Activated CD8-positive, alpha-beta T cell treated with anti-CD3 and anti-CD28 coated beads for 36 hours (primary cell): ENCODE measurements around the gene PRKD1. TPM values are rescaled to one million over a fixed set of nuclear protein-coding genes. Genes with fewer than 3 reads are reported as not detected.

Experiments used
- ATAC-seq: fragments of 200-7000 bp; cut with Tn5 transposase; one replicate; pipeline ENCODE4 v1.10.0; 2021; ENCODE audit warnings: mild to moderate bottlenecking, moderate library complexity
- CTCF ChIA-PET: fragments of 350-600 bp; sonication (Branson Sonifier 250); formaldehyde crosslinking; loops from one replicate; lab custom pipeline; 2021; ENCODE audit warnings: antibody characterized with exemption; lab: Charles Lee
- POLR2A ChIA-PET: fragments of 350-600 bp; sonication (Branson Sonifier 250); formaldehyde crosslinking; loops from one replicate; lab custom pipeline; 2021; ENCODE audit warnings: antibody characterized with exemption; lab: Charles Lee
- DNase-seq: peaks from one replicate; pipeline ENCODE4 v3.0.0-alpha.2; 2020
- H3K27ac Mint-ChIP-seq: one replicate; pipeline ENCODE4 v1.8.0; 2021; ENCODE audit warnings: mild to moderate bottlenecking, mixed read lengths
- H3K27me3 Mint-ChIP-seq: one replicate; pipeline ENCODE4 v1.8.0; 2021; ENCODE audit warnings: mixed read lengths
- H3K36me3 Mint-ChIP-seq: one replicate; pipeline ENCODE4 v1.8.0; 2021; ENCODE audit warnings: low read depth, mixed read lengths
- H3K4me1 Mint-ChIP-seq: one replicate; pipeline ENCODE4 v1.8.0; 2021; ENCODE audit warnings: low read depth, mixed read lengths
- H3K4me3 Mint-ChIP-seq: one replicate; pipeline ENCODE4 v1.8.0; 2021; ENCODE audit warnings: mild to moderate bottlenecking, moderate library complexity, mixed read lengths
- H3K9me3 Mint-ChIP-seq: one replicate; pipeline ENCODE4 v1.8.0; 2021; ENCODE audit warnings: mixed read lengths
- CTCF ChIP-seq: fragments of 200-600 bp; IDR thresholded peaks from one replicate; pipeline ENCODE4 v1.8.0; 2022; ENCODE audit warnings: antibody characterized with exemption, mild to moderate bottlenecking
- intact Hi-C: fragments of 100-400 bp; cut with micrococcal nuclease; formaldehyde crosslinking; loops from one replicate; pipeline ENCODE4 v1.10.0; 2022
- total RNA-seq, 2 experiments: library from RNA; stranded (reverse); gene quantifications; one replicate each; pipeline ENCODE4 v1.2.3, GENCODE V29; 2021

PRKD1 gene
- total RNA-seq, 2 experiments from 2014 or later, result not detected

- Mint-ChIP-seq H3K4me3 (no peak overlapping the region), H3K27me3 (no peaks in the 10 kb centered on the region), H3K4me1 (no peaks in the 10 kb centered on the region), H3K9me3 (peaks cover 34% of the 10 kb centered on the region), H3K36me3 (no peaks in the 10 kb centered on the region), H3K27ac (no peak overlapping the region)
- DNase-seq (no peak), ATAC-seq (no peak)
- CTCF ChIA-PET, result no interaction called here
- intact Hi-C loops, result no loop called here
- TF ChIP-seq CTCF, result no peak
- POLR2A ChIA-PET, result no interaction called here
Observed at GRCh38 chr14:29569194-29569593, 358.5 kb downstream of the PRKD1 start.

- Mint-ChIP-seq H3K4me1 (no peaks in the 10 kb centered on the region), H3K4me3 (no peak overlapping the region), H3K36me3 (no peaks in the 10 kb centered on the region), H3K9me3 (peaks cover 21% of the 10 kb centered on the region), H3K27me3 (no peaks in the 10 kb centered on the region), H3K27ac (no peak overlapping the region)
- DNase-seq (no peak), ATAC-seq (no peak)
- POLR2A ChIA-PET, result no interaction called here
- CTCF ChIA-PET, result no interaction called here
- TF ChIP-seq CTCF, result no peak
- intact Hi-C loops, result no loop called here
Observed at GRCh38 chr14:29566194-29566593, 361.5 kb downstream of the PRKD1 start.

DNA sequence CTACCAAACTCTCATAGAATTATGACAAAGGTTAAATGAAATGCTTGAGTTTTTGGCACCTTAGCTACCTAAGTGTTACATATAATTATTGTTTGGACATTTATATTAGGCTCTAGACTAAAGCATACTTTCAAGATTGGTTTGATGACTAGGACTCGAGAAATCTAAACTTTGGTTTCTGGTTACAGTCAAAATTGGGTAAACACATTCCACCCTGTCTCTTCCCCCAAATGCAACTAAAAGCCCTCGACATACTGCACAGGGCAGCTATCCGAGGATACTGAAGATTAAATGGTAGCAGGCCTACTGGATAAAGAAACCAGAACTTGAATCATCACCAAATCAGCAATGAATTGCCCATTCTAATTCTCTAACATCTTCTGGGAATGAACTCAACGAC, 369.1 kb downstream of the PRKD1 start:
- intact Hi-C loops, result loop anchor here (10.0 kb wide), 1 partner anchor 656 kb away; no protein-coding TSS in a partner anchor
- no peak for ATAC-seq
- Mint-ChIP-seq H3K36me3 (no peaks in the 10 kb centered on the region), H3K4me3 (no peak overlapping the region), H3K9me3 (no peaks in the 10 kb centered on the region), H3K4me1 (no peaks in the 10 kb centered on the region), H3K27me3 (no peaks in the 10 kb centered on the region), H3K27ac (no peak overlapping the region)
- DNase-seq, result no peak
- TF ChIP-seq CTCF, result no peak
- POLR2A ChIA-PET, result no interaction called here
- CTCF ChIA-PET, result interaction anchor here (1.0 kb wide), 1 partner anchor 10 kb away, joined by 3 read pairs; no protein-coding TSS in a partner anchor

DNA sequence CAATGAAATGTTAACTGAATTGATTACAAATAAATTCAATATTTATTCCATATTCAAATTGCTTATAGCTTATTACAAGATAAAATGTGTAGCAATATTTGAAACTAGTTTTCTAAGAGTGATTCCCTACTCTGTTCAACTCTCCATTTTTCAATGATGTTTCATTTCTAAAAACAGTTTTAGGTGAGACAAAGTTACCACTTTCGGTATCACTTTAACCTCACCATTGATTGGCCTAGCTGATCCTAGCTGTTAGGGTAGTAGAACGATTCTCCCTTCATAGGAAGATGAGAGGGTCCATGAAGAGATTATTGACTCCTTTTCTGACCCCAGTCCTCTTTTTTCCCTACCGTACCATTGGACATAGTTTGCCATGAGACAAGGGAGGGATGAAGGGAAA, 373.3 kb downstream of the PRKD1 start:
- ATAC-seq (no peak), DNase-seq (no peak)
- no peaks in the 10 kb centered on the region for H3K9me3 Mint-ChIP-seq
- no peak for TF ChIP-seq CTCF
- H3K27me3 Mint-ChIP-seq, result no peaks in the 10 kb centered on the region
- no peaks in the 10 kb centered on the region for H3K36me3 Mint-ChIP-seq
- H3K4me3 Mint-ChIP-seq, result no peak overlapping the region
- H3K4me1 Mint-ChIP-seq, result no peaks in the 10 kb centered on the region
- intact Hi-C loops, result loop anchor here (10.0 kb wide), 1 partner anchor 660 kb away; no protein-coding TSS in a partner anchor
- ChIA-PET CTCF (no interaction called here), POLR2A (no interaction called here)
- no peak overlapping the region for H3K27ac Mint-ChIP-seq

DNA sequence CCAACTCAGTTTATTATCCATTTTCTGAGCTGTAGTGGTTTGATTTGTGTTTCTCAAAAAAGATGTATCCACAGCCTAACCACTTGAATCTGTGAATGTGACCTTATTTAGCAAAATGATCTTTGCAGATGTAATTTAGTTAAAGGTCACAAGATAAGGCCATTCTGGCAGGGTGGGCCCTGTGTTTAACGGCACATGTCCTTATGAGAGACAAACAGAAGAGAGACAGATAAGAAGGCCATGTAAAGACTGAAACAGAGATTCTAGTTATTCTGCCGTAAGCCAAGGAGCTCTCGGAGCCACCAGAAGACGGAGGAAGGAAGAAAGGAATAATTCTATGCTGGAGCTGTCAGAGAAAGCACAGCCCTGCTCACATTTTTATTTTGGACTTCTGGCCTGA, 374.2 kb downstream of the PRKD1 start:
- intact Hi-C loops, result loop anchor here (10.0 kb wide), 1 partner anchor 661 kb away; no protein-coding TSS in a partner anchor
- no peaks in the 10 kb centered on the region for H3K36me3 Mint-ChIP-seq
- ChIA-PET POLR2A (no interaction called here), CTCF (no interaction called here)
- no peak for TF ChIP-seq CTCF
- ATAC-seq (no peak), DNase-seq (no peak)
- no peaks in the 10 kb centered on the region for H3K9me3 Mint-ChIP-seq
- no peak overlapping the region for H3K27ac Mint-ChIP-seq
- no peak overlapping the region for H3K4me3 Mint-ChIP-seq
- H3K27me3 Mint-ChIP-seq, result no peaks in the 10 kb centered on the region
- no peaks in the 10 kb centered on the region for H3K4me1 Mint-ChIP-seq
